ENCODE measurements around the gene NHSL2. TPM values are rescaled to one million over a fixed set of nuclear protein-coding genes. Genes with fewer than 3 reads are reported as not detected.

The NHSL2 gene
- polyA plus RNA-seq, 1 donor, result 11.6 TPM

DNA sequence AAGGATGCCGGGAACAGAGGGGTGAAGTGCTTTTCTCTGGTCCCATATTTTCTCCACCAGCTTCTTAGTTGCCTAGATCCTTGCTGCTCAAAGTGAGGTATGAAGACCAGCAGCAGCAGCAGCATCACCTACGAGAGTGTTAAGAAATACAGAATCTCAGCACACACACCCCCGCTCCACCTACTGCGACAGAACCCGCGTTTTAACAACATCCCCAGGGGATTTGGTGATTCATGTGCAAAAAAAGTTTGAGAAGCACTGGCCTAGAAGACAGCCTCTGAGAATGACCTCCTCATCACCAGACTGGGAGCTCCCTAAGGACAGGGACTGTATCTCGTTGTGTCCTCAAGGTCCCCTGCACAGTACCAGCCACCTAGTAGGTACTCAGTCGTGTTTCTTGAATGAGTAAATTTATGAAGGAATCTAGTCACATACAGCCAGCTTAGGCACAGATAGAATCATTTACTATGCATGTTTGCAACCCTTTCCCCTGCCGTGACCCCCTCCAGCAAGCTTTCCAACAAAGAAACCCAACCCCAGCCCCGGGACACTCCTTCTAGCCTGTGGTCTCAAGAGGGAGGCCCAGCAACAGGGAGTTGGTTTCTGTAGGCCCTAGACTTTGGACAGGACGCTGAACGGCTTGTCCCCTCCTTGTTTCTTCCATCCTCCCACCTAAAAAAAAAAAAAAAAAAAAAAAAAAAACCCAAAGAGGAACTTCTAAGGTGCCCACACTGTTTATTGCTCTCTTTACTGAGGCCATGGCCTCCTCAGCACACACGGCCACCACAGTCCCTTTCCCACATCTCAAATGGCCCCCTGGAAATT is 199.6 kb downstream of the NHSL2 start:
- no peak for DNase-seq

GRCh38 chrX:72110876-72111708 is 200.4 kb downstream of the NHSL2 start:
- no peak for DNase-seq

- DNase-seq, result no peak
Measured at GRCh38 chrX:72113461-72113860, 202.8 kb downstream of the NHSL2 start.

DNA sequence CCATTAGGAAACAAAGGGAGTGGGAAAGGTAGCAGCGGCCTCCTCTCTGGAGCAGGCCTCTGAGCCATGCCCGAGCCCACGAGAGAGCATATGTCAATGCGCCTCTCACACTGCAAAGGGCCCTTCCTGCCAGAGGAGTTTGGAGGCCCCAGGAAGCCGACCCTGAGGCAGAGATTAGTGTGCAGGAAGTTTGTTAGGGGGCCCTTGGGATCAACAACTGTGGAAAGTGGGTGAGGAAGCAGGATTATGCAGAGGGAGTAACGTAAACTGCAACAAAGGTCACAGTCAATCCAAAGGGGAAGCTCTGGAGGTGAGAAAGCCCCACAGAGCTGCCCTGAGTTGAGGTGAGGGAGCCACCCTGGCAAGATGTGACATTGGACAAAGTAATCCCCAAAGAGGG is 203.7 kb downstream of the NHSL2 start:
- no peak for DNase-seq

- no peak for DNase-seq
Measured at GRCh38 chrX:72114807-72115206, 204.2 kb downstream of the NHSL2 start.

- no peak for DNase-seq
Measured at GRCh38 chrX:72115380-72115779, 204.7 kb downstream of the NHSL2 start.

DNA sequence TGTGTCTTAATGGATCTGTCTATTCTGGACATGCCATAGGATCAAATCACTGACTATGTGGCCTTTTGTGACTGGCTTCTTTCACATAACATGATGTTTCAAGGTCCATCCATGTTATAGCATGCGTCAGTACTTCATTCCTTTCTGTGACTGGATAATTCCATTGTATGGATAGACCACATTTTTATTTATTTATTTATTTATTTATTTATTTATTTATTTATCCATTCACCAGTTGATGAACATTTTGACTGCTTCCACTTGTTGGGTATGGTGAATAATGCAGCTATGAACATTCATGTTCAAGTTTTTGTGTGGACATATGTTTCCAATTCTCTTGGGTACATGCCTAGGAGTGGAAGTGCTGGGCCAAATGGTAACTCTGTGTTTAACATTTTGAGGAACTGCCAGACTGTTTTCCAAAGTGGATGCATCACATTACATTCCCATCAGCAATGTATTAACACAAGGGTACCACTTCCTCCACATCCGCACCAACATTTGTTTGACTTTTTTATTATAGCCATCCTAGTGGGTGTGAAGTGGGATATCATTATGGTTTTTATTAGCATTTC is 207.1 kb downstream of the NHSL2 start:
- DNase-seq, result no peak

DNA sequence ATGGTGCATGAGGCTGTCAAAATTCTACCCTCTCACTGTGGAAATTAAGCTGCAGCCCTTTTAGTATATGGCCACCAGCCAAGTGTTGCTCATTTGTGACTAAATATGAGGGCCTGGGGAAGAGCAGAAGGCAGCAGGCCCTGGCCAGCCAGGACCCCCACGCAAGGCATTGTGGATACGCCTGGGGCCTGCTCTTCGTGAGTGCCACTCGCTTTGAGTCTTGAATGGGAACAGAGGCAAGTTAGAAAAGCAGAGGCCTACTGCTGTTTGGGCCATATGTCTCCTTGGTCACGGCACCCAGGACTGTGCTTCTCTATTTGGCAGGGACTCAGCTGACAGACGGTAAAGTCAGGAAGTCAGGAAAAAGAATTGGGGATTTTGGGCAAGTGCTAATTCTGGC is 210.2 kb downstream of the NHSL2 start:
- DNase-seq, result no peak

- DNase-seq, result no peak
Measured at GRCh38 chrX:72121383-72121782, 210.7 kb downstream of the NHSL2 start.

GRCh38 chrX:72122621-72123337 is 212.1 kb downstream of the NHSL2 start:
- DNase-seq, result no peak

GRCh38 chrX:72123471-72124185 is 213.0 kb downstream of the NHSL2 start:
- DNase-seq, result peak; percentile 75

GRCh38 chrX:72124540-72125201 is 214.0 kb downstream of the NHSL2 start:
- DNase-seq, result no peak

- no peak for DNase-seq
Measured at GRCh38 chrX:72125331-72126047, 214.8 kb downstream of the NHSL2 start.

GRCh38 chrX:72126048-72126415 is 215.4 kb downstream of the NHSL2 start:
- no peak for DNase-seq

DNA sequence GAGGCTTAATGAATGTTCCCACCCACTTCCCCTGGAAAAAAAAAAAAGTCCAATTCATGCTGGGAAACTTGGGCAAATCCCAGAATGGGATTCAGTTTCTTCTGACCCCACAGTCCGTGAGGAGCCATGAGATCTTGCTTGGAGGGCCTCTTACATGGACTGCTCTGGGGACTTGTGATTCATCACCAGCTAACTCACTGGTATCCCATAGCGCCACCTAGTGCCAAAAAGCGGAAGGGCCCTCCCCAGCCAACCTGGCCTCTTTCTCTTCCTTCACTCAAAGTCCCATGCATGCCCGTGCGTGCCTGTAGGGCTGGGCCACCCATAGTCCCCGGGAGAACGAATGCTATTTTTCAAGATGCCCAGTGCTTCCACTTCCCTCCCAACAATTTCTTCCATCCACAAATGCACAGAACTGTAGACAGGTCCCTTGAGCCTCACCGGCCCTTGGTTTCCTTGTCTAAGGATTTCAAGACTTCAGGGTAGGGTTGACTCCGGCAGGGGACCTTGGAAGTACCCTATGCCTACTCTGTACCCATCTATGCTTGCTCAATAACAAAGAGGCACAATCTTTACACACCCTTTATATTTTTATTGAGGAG is 216.0 kb downstream of the NHSL2 start:
- peak; percentile 80 for DNase-seq

DNA sequence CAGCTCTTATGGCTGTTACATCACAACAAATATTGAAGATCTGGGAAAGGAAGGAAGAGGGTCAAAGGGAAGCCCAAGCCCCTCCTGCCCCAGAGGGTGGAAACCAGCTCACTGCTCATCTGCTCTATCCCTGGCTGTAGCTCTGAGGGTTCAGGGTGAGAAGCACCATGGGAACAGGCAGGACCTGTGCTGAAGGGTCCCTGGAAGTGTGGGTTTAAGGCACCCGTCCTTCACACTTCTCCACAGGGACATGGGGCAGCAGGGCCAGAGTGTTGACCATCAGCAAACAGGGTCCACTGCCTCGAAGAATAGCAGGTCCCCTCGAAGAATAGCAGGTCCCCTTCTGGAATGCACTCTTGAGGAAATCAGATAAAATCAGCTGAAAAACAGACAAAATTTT is 216.7 kb downstream of the NHSL2 start:
- DNase-seq, result no peak

- no peak for DNase-seq
Measured at GRCh38 chrX:72128183-72128834, 217.7 kb downstream of the NHSL2 start.

GRCh38 chrX:72128881-72129280 is 218.2 kb downstream of the NHSL2 start:
- DNase-seq, result no peak

DNA sequence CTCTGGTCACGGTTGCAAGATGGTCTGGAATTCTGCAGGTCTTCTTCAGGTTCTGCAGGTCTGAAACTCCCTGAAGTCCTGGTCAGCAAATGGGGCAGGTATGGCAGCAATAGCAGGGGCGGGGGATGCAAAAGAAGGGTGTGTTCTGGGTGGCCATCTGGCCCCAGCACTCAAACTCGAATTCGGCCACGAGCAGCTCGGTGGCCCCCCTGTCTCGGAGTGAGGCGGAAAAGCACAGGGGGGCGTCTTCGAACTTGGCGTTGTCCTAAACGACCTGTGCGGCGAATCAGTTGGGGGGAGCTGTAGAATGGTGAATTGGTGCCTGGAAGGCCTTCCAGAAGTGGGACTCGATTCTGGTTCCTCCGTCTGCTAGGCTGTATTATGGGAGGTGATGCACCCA is 219.0 kb downstream of the NHSL2 start:
- no peak for DNase-seq

Measured in left kidney (tissue), 2 donors.